ENCODE data around the gene EIF4ENIF1. TPM values are rescaled to one million over a fixed set of nuclear protein-coding genes. Genes with fewer than 3 reads are reported as not detected.

EIF4ENIF1 gene
- total and polyA plus RNA-seq, 2 donors (not counting 3 experiments of a cell fraction or from before 2014, with no cell fraction given), result 22.8 to 38.7 TPM

GRCh38 chr22:31492151-31492550, 2.5 kb upstream of the EIF4ENIF1 start:
- no peak for FAIRE-seq
- H3K36me3 ChIP-seq (ENCODE audit: control insufficient read depth in 2 of 2, extremely low read depth in 1 of 2, insufficient read depth in 2 of 2, low read length in 2 of 2), result peaks cover 0 to 2% of the 10 kb centered on the region in 2 experiments

More at GRCh38 chr22:31492151-31492550, 2.5 kb upstream of the EIF4ENIF1 start:
- dilution Hi-C loops (cut with MboI; ENCODE audit: extremely low pct_ligation_motif_present, low sequenced_read_pairs), result no loop called here
- H3K4me2 ChIP-seq (ENCODE audit: insufficient read depth, low read length), result no peak overlapping the region
- no peak overlapping the region for H2AFZ ChIP-seq (ENCODE audit: low read depth, low read length)
- H3K9ac ChIP-seq (replicated peaks; ENCODE audit: extremely low read depth, insufficient read depth, low read length), result no peak overlapping the region
- BruUV-seq (replicated peaks), result no TSS peak
- H3K9me3 ChIP-seq (replicated peaks; ENCODE audit: control insufficient read depth, insufficient read depth, low read length), result no peaks in the 10 kb centered on the region
- H4K20me1 ChIP-seq (replicated peaks; ENCODE audit: control insufficient read depth, extremely low read depth, insufficient read depth, low read length), result no peaks in the 10 kb centered on the region
- no peak for DNase-seq (ENCODE audit: low read depth, low spot score)
- no peaks in the 10 kb centered on the region for H3K27me3 ChIP-seq (ENCODE audit: control insufficient read depth in 2 of 2, insufficient read depth in 2 of 2, low read length in 2 of 2)
- no peak overlapping the region for H3K4me3 ChIP-seq (replicated peaks in 1 of 3; ENCODE audit: insufficient read depth in 1 of 3, low read depth in 1 of 3, low read length in 3 of 3)
- no peaks in the 10 kb centered on the region for H3K9me1 ChIP-seq (replicated peaks; ENCODE audit: control insufficient read depth, extremely low read depth, insufficient read depth, low read length)
- H3K79me2 ChIP-seq (ENCODE audit: control insufficient read depth, insufficient read depth, low read length), result peaks cover 27% of the 10 kb centered on the region
- TF ChIP-seq FOS (IDR thresholded peaks at IDR 0.05; ENCODE audit: borderline replicate concordance, insufficient read depth, low read length), result no peak
- TF ChIP-seq JUN (IDR thresholded peaks at IDR 0.05; ENCODE audit: borderline replicate concordance, insufficient read depth, insufficient read length, low read depth), result no peak
- TF ChIP-seq, protein P1, sequence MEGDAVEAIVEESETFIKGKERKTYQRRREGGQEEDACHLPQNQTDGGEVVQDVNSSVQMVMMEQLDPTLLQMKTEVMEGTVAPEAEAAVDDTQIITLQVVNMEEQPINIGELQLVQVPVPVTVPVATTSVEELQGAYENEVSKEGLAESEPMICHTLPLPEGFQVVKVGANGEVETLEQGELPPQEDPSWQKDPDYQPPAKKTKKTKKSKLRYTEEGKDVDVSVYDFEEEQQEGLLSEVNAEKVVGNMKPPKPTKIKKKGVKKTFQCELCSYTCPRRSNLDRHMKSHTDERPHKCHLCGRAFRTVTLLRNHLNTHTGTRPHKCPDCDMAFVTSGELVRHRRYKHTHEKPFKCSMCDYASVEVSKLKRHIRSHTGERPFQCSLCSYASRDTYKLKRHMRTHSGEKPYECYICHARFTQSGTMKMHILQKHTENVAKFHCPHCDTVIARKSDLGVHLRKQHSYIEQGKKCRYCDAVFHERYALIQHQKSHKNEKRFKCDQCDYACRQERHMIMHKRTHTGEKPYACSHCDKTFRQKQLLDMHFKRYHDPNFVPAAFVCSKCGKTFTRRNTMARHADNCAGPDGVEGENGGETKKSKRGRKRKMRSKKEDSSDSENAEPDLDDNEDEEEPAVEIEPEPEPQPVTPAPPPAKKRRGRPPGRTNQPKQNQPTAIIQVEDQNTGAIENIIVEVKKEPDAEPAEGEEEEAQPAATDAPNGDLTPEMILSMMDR (IDR thresholded peaks at IDR 0.05; ENCODE audit: extremely low read depth in 1 of 2, insufficient read depth in 1 of 2, low read depth in 1 of 2, low read length in 2 of 2), result no peak
- TF ChIP-seq EZH2 (IDR thresholded peaks at IDR 0.05; ENCODE audit: borderline replicate concordance, low read depth, low read length, severe bottlenecking), result no peak
- TF ChIP-seq MAX (IDR thresholded peaks at IDR 0.05; ENCODE audit: insufficient read depth, insufficient read length), result no peak
- no peak for TF ChIP-seq GATA2 (IDR thresholded peaks at IDR 0.05; ENCODE audit: insufficient read depth, insufficient read length, low read depth, low read length)
- no peak for TF ChIP-seq MYC (IDR thresholded peaks at IDR 0.05; ENCODE audit: low read depth, low read length)
- TF ChIP-seq POLR2AphosphoS5 (IDR thresholded peaks at IDR 0.05; ENCODE audit: insufficient read depth, low read depth, low read length), result no peak
- no peak for TF ChIP-seq POLR2A (IDR thresholded peaks at IDR 0.05; ENCODE audit: low read depth, low read length)
- H3K27ac ChIP-seq (ENCODE audit: insufficient read depth, low read depth, low read length), result no peak overlapping the region
- H3K4me1 ChIP-seq (ENCODE audit: control insufficient read depth, extremely low read depth, insufficient read depth, low read length), result peaks cover 35% of the 10 kb centered on the region
- intact Hi-C loops (cut with micrococcal nuclease), result no loop called here
- ChIA-PET CTCF (interaction anchor here (0.8 kb wide), 1 partner anchor 142 kb away, joined by 3 read pairs; no protein-coding TSS in a partner anchor), POLR2A (interaction anchor here (0.6 kb wide), 1 partner anchor 904 kb away, joined by 3 read pairs; no protein-coding TSS in a partner anchor)
